ENCODE measurements around the gene FAM193B. TPM values are rescaled to one million over a fixed set of nuclear protein-coding genes. Genes with fewer than 3 reads are reported as not detected.

The FAM193B gene
- total RNA-seq, 1 donor: 32.6 TPM

GRCh38 chr5:177511181-177511580, 43.2 kb downstream of the FAM193B start:
- H4K20me1 ChIP-seq (ENCODE audit: insufficient read depth, low read length): peaks cover 14% of the 10 kb centered on the region
- H3K9me3 ChIP-seq (ENCODE audit: low read depth, low read length): no peaks in the 10 kb centered on the region
- H3K4me3 ChIP-seq (ENCODE audit: insufficient read depth, low read length): no peak overlapping the region
- H3K27me3 ChIP-seq (ENCODE audit: insufficient read depth, low read length): no peaks in the 10 kb centered on the region
- peaks cover 6% of the 10 kb centered on the region for H3K4me1 ChIP-seq (ENCODE audit: insufficient read depth, low read length)
- peaks cover 19% of the 10 kb centered on the region for H3K79me2 ChIP-seq (ENCODE audit: insufficient read depth, low read length)
- no peak for DNase-seq (ENCODE audit: insufficient read length, low spot score, missing footprints)
- H3K4me2 ChIP-seq (ENCODE audit: insufficient read depth, low read length): no peak overlapping the region
- H3K36me3 ChIP-seq (ENCODE audit: insufficient read depth, low read length): peaks cover 45% of the 10 kb centered on the region
- no peak overlapping the region for H3K27ac ChIP-seq (ENCODE audit: low read depth, low read length)
- TF ChIP-seq CTCF (IDR thresholded peaks at IDR 0.05; ENCODE audit: extremely low read depth, low read depth, low read length): no peak
- no peak overlapping the region for H2AFZ ChIP-seq (ENCODE audit: low read length)

GRCh38 chr5:177510567-177511053, 43.8 kb downstream of the FAM193B start:
- no peak for DNase-seq (ENCODE audit: insufficient read length, low spot score, missing footprints)
- no peak overlapping the region for H3K4me2 ChIP-seq (ENCODE audit: insufficient read depth, low read length)
- H2AFZ ChIP-seq (ENCODE audit: low read length): no peak overlapping the region

GRCh38 chr5:177509991-177510566, 44.3 kb downstream of the FAM193B start:
- TF ChIP-seq CTCF (IDR thresholded peaks at IDR 0.05; ENCODE audit: extremely low read depth, low read depth, low read length): no peak
- Histone ChIP-seq H3K27me3 (ENCODE audit: insufficient read depth, low read length) (no peaks in the 10 kb centered on the region), H3K36me3 (ENCODE audit: insufficient read depth, low read length) (peaks cover 36% of the 10 kb centered on the region), H3K27ac (ENCODE audit: low read depth, low read length) (no peak overlapping the region), H3K79me2 (ENCODE audit: insufficient read depth, low read length) (peaks cover 8% of the 10 kb centered on the region), H4K20me1 (ENCODE audit: insufficient read depth, low read length) (peaks cover 8% of the 10 kb centered on the region), H2AFZ (ENCODE audit: low read length) (no peak overlapping the region), H3K4me2 (ENCODE audit: insufficient read depth, low read length) (no peak overlapping the region), H3K4me3 (ENCODE audit: insufficient read depth, low read length) (no peak overlapping the region), H3K9me3 (ENCODE audit: low read depth, low read length) (no peaks in the 10 kb centered on the region), H3K4me1 (ENCODE audit: insufficient read depth, low read length) (no peaks in the 10 kb centered on the region)
- DNase-seq (ENCODE audit: insufficient read length, low spot score, missing footprints): no peak

More at GRCh38 chr5:177510567-177511053, 43.8 kb downstream of the FAM193B start:
- H3K4me3 ChIP-seq (ENCODE audit: insufficient read depth, low read length): no peak overlapping the region
- peaks cover under 1% of the 10 kb centered on the region for H3K4me1 ChIP-seq (ENCODE audit: insufficient read depth, low read length)
- peaks cover 42% of the 10 kb centered on the region for H3K36me3 ChIP-seq (ENCODE audit: insufficient read depth, low read length)
- TF ChIP-seq CTCF (IDR thresholded peaks at IDR 0.05; ENCODE audit: extremely low read depth, low read depth, low read length): no peak
- H3K9me3 ChIP-seq (ENCODE audit: low read depth, low read length): no peaks in the 10 kb centered on the region
- no peak overlapping the region for H3K27ac ChIP-seq (ENCODE audit: low read depth, low read length)
- H3K79me2 ChIP-seq (ENCODE audit: insufficient read depth, low read length): peaks cover 13% of the 10 kb centered on the region
- peaks cover 9% of the 10 kb centered on the region for H4K20me1 ChIP-seq (ENCODE audit: insufficient read depth, low read length)
- H3K27me3 ChIP-seq (ENCODE audit: insufficient read depth, low read length): no peaks in the 10 kb centered on the region

- Histone ChIP-seq H3K4me1 (ENCODE audit: insufficient read depth, low read length) (no peaks in the 10 kb centered on the region), H3K36me3 (ENCODE audit: insufficient read depth, low read length) (peaks cover 30% of the 10 kb centered on the region), H3K79me2 (ENCODE audit: insufficient read depth, low read length) (peaks cover 2% of the 10 kb centered on the region), H3K4me2 (ENCODE audit: insufficient read depth, low read length) (no peak within 1 kb of the TSS), H4K20me1 (ENCODE audit: insufficient read depth, low read length) (peaks cover 3% of the 10 kb centered on the region), H3K27ac (ENCODE audit: low read depth, low read length) (no peak within 1 kb of the TSS), H3K27me3 (ENCODE audit: insufficient read depth, low read length) (no peaks in the 10 kb centered on the region), H3K9me3 (ENCODE audit: low read depth, low read length) (no peaks in the 10 kb centered on the region), H2AFZ (ENCODE audit: low read length) (no peak within 1 kb of the TSS), H3K4me3 (ENCODE audit: insufficient read depth, low read length) (no peak within 1 kb of the TSS)
- TF ChIP-seq CTCF (IDR thresholded peaks at IDR 0.05; ENCODE audit: extremely low read depth, low read depth, low read length): no peak
- no peak for DNase-seq (ENCODE audit: insufficient read length, low spot score, missing footprints)
Observed at GRCh38 chr5:177509381-177509951, 44.9 kb downstream of the FAM193B start, which contains the start of gene DOK3. DOK3 (minus strand) TSS chr5:177509826; CDS start chr5:177509540, 286 bp downstream.

All from osteoblast (primary cell).